Muscle of leg (tissue), 11 donors: ENCODE data around the gene IFNA2. TPM values are rescaled to one million over a fixed set of nuclear protein-coding genes. Genes with fewer than 3 reads are reported as not detected.

ENCODE experiments used
- DNase-seq: peaks from one replicate; pipeline ENCODE4 v3.0.0; 2013
- H3K27ac ChIP-seq: one replicate; pipeline ENCODE4 v1.5.1; 2013; ENCODE audit warnings: mild to moderate bottlenecking, low read length, control low read depth
- H3K27me3 ChIP-seq: one replicate; pipeline ENCODE4 v1.6.1; 2013; ENCODE audit warnings: low read length; ENCODE audit not compliant: control insufficient read depth, insufficient read depth
- H3K36me3 ChIP-seq: one replicate; pipeline ENCODE4 v1.6.1; 2013; ENCODE audit warnings: low read length; ENCODE audit not compliant: control insufficient read depth, insufficient read depth
- H3K4me1 ChIP-seq: one replicate; pipeline ENCODE4 v1.6.1; 2013; ENCODE audit warnings: low read length; ENCODE audit not compliant: control insufficient read depth, insufficient read depth
- H3K4me3 ChIP-seq: one replicate; pipeline ENCODE4 v1.5.1; 2013; ENCODE audit warnings: low read length, control low read depth
- H3K9me3 ChIP-seq: replicated peaks from 2 replicates; pipeline ENCODE4 v1.6.1; 2013; ENCODE audit warnings: low read depth, low read length; ENCODE audit not compliant: control insufficient read depth
- WGBS: methylation state at CpG from one replicate; pipeline ENCODE4 v1.1.5; 2013; ENCODE audit warnings: missing lambda C conversion rate; ENCODE audit not compliant: insufficient coverage; 5-methylcytosine and 5-hydroxymethylcytosine counted together
- polyA plus RNA-seq, 8 donors: library from polyadenylated mRNA; unstranded; fragments of 120-200 nt; gene quantifications; one replicate each; pipeline versions ENCODE4 v1.2.1 to v1.2.3, GENCODE V29; 2013; ENCODE audit warnings: inconsistent platforms in 1 of 8, low replicate concordance in 1 of 8; ENCODE audit not compliant: insufficient read length in 8 of 8, insufficient read depth in 1 of 8
- total RNA-seq: library from RNA; stranded (reverse); fragments of 120-200 nt; gene quantifications from one replicate; pipeline ENCODE4 v1.2.4, GENCODE V29; 2013

IFNA2 gene
- total and polyA plus RNA-seq, 9 donors = 0.09 TPM; not detected in 8

GRCh38 chr9:21334701-21335632 is 50.2 kb downstream of the IFNA2 start, which contains the start of gene KLHL9:
Gene KLHL9, minus strand, starts transcription at chr9:21335404. Its CDS starts 545 bp downstream, at chr9:21334859.
- WGBS = 0% methylated on average over 50 of the region's 55 CpGs
- Histone ChIP-seq H3K27me3 (no peaks in the 10 kb centered on the region), H3K36me3 (peaks cover 8% of the 10 kb centered on the region), H3K4me3 (peak within 1 kb of the TSS; percentile 93), H3K9me3 (no peaks in the 10 kb centered on the region), H3K27ac (peak within 1 kb of the TSS; percentile 94), H3K4me1 (peaks cover 10% of the 10 kb centered on the region)
- DNase-seq = peak; percentile 98

Other genes with a start within 250 kb of the IFNA2 start
- gene IFNW1, start 243.6 kb downstream of the IFNA2 start, total RNA-seq = not detected
- gene IFNW1, start 243.6 kb downstream of the IFNA2 start, polyA plus RNA-seq = not detected
- not detected for gene IFNA21, start 218.7 kb downstream of the IFNA2 start, total RNA-seq
- gene IFNA21, start 218.7 kb downstream of the IFNA2 start, polyA plus RNA-seq = not detected
- not detected for gene IFNA4, start 197.8 kb downstream of the IFNA2 start, total RNA-seq
- not detected for gene IFNA4, start 197.8 kb downstream of the IFNA2 start, polyA plus RNA-seq
- not detected for gene IFNA7, start 183.2 kb downstream of the IFNA2 start, total RNA-seq
- gene IFNA7, start 183.2 kb downstream of the IFNA2 start, polyA plus RNA-seq = not detected
- gene IFNA10, start 178.3 kb downstream of the IFNA2 start, total RNA-seq = not detected
- not detected for gene IFNA10, start 178.3 kb downstream of the IFNA2 start, polyA plus RNA-seq
- gene IFNA16, start 168.1 kb downstream of the IFNA2 start, total RNA-seq = not detected
- not detected for gene IFNA16, start 168.1 kb downstream of the IFNA2 start, polyA plus RNA-seq
- not detected for gene IFNA17, start 157.2 kb downstream of the IFNA2 start, total RNA-seq
- gene IFNA17, start 157.2 kb downstream of the IFNA2 start, polyA plus RNA-seq = not detected
- gene IFNA14, start 145.4 kb downstream of the IFNA2 start, total RNA-seq = not detected
- not detected for gene IFNA14, start 145.4 kb downstream of the IFNA2 start, polyA plus RNA-seq
- not detected for gene IFNA5, start 80.1 kb downstream of the IFNA2 start, total RNA-seq
- gene IFNA5, start 80.1 kb downstream of the IFNA2 start, polyA plus RNA-seq = not detected
- 22.5 TPM for gene KLHL9, start 50.0 kb downstream of the IFNA2 start, total RNA-seq
- 10 to 100 TPM; 16.8 to 31.6 (median 21.5) TPM for gene KLHL9, start 50.0 kb downstream of the IFNA2 start, polyA plus RNA-seq
- gene IFNA6, start 34.5 kb downstream of the IFNA2 start, total RNA-seq = not detected
- gene IFNA6, start 34.5 kb downstream of the IFNA2 start, polyA plus RNA-seq = under 1 TPM in 2 of 8 donors, not detected in 6; 0.16 to 0.29 TPM
- 0.04 TPM for gene IFNA13, start 17.3 kb downstream of the IFNA2 start, total RNA-seq
- gene IFNA13, start 17.3 kb downstream of the IFNA2 start, polyA plus RNA-seq = not detected
- gene IFNA8, start 23.7 kb upstream of the IFNA2 start, total RNA-seq = not detected
- not detected for gene IFNA8, start 23.7 kb upstream of the IFNA2 start, polyA plus RNA-seq
- gene IFNA1, start 55.0 kb upstream of the IFNA2 start, total RNA-seq = not detected
- not detected for gene IFNA1, start 55.0 kb upstream of the IFNA2 start, polyA plus RNA-seq
- gene IFNE, start 96.9 kb upstream of the IFNA2 start, total RNA-seq = not detected
- gene IFNE, start 96.9 kb upstream of the IFNA2 start, polyA plus RNA-seq = not detected